Cardiac muscle cell (in vitro differentiated cells and primary cell): ENCODE measurements around the gene CFAP53. TPM values are rescaled to one million over a fixed set of nuclear protein-coding genes. Genes with fewer than 3 reads are reported as not detected.

Source experiments
- DNase-seq, 2 donors: peaks; one replicate each; pipeline versions ENCODE4 v3.0.0 to v3.0.0-alpha.2; 2010 to 2017; ENCODE audit warnings: low read depth in 1 of 2, low spot score in 1 of 2
- H3K27ac ChIP-seq: fragments of 200-600 bp; sonication (generic); 2 replicates; pipeline ENCODE4 v1.5.1; 2016
- H3K27me3 ChIP-seq: fragments of 200-600 bp; sonication (generic); 2 replicates; pipeline ENCODE4 v1.6.0; 2016; ENCODE audit warnings: control low read depth
- H3K36me3 ChIP-seq: fragments of 200-600 bp; sonication (generic); 2 replicates; pipeline ENCODE4 v1.5.1; 2016; ENCODE audit warnings: control low read depth
- H3K4me1 ChIP-seq: fragments of 200-600 bp; sonication (generic); 2 replicates; pipeline ENCODE4 v1.8.1; 2017; ENCODE audit warnings: low read depth, mild to moderate bottlenecking, mixed run types
- H3K4me3 ChIP-seq: fragments of 200-600 bp; sonication (generic); 2 replicates; pipeline ENCODE4 v1.5.1; 2016; ENCODE audit warnings: mild to moderate bottlenecking
- H3K9me3 ChIP-seq: fragments of 200-600 bp; sonication (generic); 2 replicates; pipeline ENCODE4 v1.5.1; 2017; ENCODE audit warnings: low read depth, mild to moderate bottlenecking, control low read depth
- CTCF ChIP-seq: IDR thresholded peaks from 2 replicates; pipeline ENCODE4 v1.5.1; 2012; ENCODE audit warnings: low read depth, mild to moderate bottlenecking, low read length
- polyA plus RNA-seq: library from polyadenylated mRNA; unstranded; fragments of >200 nt; fragmentation: Nextera tagmentation; extraction: Ambion mirVana; gene quantifications from 2 replicates; pipeline ENCODE4 v1.2.1, GENCODE V29; 2016
- total RNA-seq: library from RNA; depleted of rRNA; stranded (reverse); fragments of >200 nt; gene quantifications from 2 replicates; pipeline ENCODE4 v1.2.3, GENCODE V29; 2016

CFAP53 gene
- total and polyA plus RNA-seq, 2 experiments from 2014 or later, result 1.0 to 3.9 TPM

DNA sequence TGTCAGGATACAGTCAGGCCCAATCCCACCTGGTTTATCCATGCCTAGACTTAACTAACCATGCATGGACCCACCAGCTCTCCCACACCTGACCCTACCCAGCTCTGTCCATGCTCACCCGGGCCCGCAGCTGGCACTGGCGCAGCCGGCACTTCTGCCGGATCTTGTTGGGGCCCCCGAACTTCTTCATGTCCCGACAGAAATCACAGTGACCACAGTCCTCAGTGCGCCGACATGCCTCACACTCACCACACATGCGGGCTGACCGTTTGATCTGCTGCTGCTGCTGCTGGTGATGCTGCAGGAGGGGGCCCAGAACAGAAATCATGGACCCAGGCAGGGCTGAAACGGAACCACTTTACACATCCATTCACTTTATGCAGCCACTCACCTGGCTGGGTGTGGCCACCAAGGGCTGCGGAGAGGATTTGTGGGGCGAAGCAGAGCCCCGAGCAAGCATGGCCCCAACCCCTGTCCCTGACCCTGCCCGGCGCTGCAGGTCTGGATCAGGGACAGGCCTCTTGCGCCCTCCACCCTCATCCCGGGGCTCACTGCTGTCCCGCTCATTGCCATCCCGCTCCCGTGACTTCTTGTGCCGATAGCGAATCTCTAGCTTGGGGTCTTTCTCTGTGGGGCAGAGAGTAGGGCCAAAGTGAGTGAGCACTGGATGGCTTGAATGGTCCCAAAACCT, 19.5 kb upstream of the CFAP53 start:
- no peak for DNase-seq
- peaks cover 3% of the 10 kb centered on the region for H3K36me3 ChIP-seq
- no peak for TF ChIP-seq CTCF
- H3K9me3 ChIP-seq, result no peaks in the 10 kb centered on the region
- no peak overlapping the region for H3K27ac ChIP-seq
- H3K4me3 ChIP-seq, result no peak overlapping the region
- no peaks in the 10 kb centered on the region for H3K4me1 ChIP-seq
- no peaks in the 10 kb centered on the region for H3K27me3 ChIP-seq

DNA sequence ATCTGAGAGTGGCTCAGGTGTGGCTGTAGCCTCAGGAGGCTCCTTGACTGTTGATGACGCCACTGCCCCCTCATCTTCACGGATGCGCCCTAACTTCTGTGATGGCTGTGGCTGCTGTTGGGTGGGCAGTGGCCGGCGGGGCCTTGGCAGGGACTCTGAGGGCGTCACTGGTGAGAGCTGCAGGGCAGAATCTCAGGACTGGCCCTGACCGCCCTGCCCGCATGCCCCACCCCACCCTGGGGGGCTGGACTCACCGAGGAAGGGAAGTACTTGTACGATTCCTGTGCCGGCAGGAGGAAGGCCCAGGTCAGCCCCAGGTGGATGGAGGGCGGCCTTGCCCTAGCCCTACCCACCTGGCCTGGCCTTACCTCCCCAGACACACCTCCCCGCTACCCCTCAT, 18.8 kb upstream of the CFAP53 start:
- Histone ChIP-seq H3K4me3 (no peak overlapping the region), H3K27me3 (no peaks in the 10 kb centered on the region), H3K4me1 (no peaks in the 10 kb centered on the region), H3K9me3 (no peaks in the 10 kb centered on the region), H3K27ac (no peak overlapping the region), H3K36me3 (peaks cover 3% of the 10 kb centered on the region)
- no peak for DNase-seq
- no peak for TF ChIP-seq CTCF

DNA sequence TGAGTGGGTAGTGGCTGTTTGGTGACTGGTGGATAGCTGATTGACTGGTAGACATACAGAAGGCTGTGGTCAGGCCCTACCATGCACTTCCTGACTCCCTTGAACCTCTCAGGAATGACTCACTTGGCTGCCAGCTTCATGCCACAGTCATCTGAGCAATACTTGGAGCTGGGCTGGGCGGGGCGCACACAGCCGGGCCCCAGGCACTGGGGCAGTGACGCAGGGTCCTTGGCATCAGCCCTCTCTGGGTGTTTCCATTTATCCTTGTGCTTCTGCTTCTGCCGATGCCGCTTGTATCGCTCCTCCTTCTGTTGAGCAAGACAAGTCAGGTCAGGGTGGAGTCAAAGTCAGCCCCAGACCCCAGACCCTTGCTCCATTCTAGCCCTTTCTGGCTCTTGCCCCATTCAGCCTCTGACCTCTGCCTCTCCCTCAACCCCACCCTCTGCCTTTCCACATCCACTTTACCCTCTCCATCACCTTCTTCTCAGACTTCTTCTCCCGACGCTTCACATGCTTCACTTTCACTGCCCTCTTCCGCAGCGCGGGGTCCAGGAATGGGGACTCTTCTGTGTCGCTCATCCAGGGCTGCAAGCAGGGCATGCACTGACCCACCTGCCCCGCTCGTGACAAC, 18.1 kb upstream of the CFAP53 start:
- H3K4me1 ChIP-seq, result no peaks in the 10 kb centered on the region
- H3K36me3 ChIP-seq, result peaks cover 8% of the 10 kb centered on the region
- no peak overlapping the region for H3K4me3 ChIP-seq
- DNase-seq, result no peak
- TF ChIP-seq CTCF, result no peak
- no peak overlapping the region for H3K27ac ChIP-seq
- no peaks in the 10 kb centered on the region for H3K27me3 ChIP-seq
- H3K9me3 ChIP-seq, result no peaks in the 10 kb centered on the region

- no peak for DNase-seq
- no peak overlapping the region for H3K4me3 ChIP-seq
- H3K4me1 ChIP-seq, result no peaks in the 10 kb centered on the region
- no peaks in the 10 kb centered on the region for H3K9me3 ChIP-seq
- no peaks in the 10 kb centered on the region for H3K27me3 ChIP-seq
- peaks cover 15% of the 10 kb centered on the region for H3K36me3 ChIP-seq
- no peak overlapping the region for H3K27ac ChIP-seq
- TF ChIP-seq CTCF, result no peak
Observed at GRCh38 chr18:50283469-50284209, 17.3 kb upstream of the CFAP53 start.

GRCh38 chr18:50282521-50283335, 16.4 kb upstream of the CFAP53 start:
- Histone ChIP-seq H3K27me3 (no peaks in the 10 kb centered on the region), H3K36me3 (peaks cover 22% of the 10 kb centered on the region), H3K4me3 (no peak overlapping the region), H3K4me1 (no peaks in the 10 kb centered on the region), H3K9me3 (no peaks in the 10 kb centered on the region), H3K27ac (no peak overlapping the region)
- no peak for DNase-seq
- TF ChIP-seq CTCF, result no peak
